Hepatocyte (in vitro differentiated cells): ENCODE data around the gene MIX23. TPM values are rescaled to one million over a fixed set of nuclear protein-coding genes. Genes with fewer than 3 reads are reported as not detected.

Source experiments
- DNase-seq: peaks from one replicate; pipeline ENCODE4 v3.0.0-alpha.2; 2016; ENCODE audit warnings: low spot score
- H2AFZ ChIP-seq: fragments of 200-600 bp; sonication (generic); 2 replicates; pipeline ENCODE4 v1.6.0; 2016; ENCODE audit warnings: antibody characterized with exemption, mild to moderate bottlenecking
- H3K27ac ChIP-seq: fragments of 200-600 bp; sonication (generic); 2 replicates; pipeline ENCODE4 v1.5.1; 2016; ENCODE audit warnings: mild to moderate bottlenecking
- H3K27me3 ChIP-seq: fragments of 200-600 bp; sonication (generic); 2 replicates; pipeline ENCODE4 v1.6.1; 2016
- H3K36me3 ChIP-seq: fragments of 200-600 bp; sonication (generic); replicated peaks from 2 replicates; pipeline ENCODE4 v1.5.1; 2016; ENCODE audit warnings: low read depth; ENCODE audit not compliant: insufficient read depth
- H3K4me1 ChIP-seq: fragments of 200-600 bp; sonication (generic); 2 replicates; pipeline ENCODE4 v1.5.1; 2016; ENCODE audit warnings: mild to moderate bottlenecking, moderate library complexity; ENCODE audit not compliant: insufficient read depth
- H3K4me2 ChIP-seq: fragments of 200-600 bp; sonication (generic); 2 replicates; pipeline ENCODE4 v1.6.0; 2016
- H3K4me3 ChIP-seq: fragments of 200-600 bp; sonication (generic); 2 replicates; pipeline ENCODE4 v1.5.1; 2016; ENCODE audit warnings: mild to moderate bottlenecking
- H3K79me2 ChIP-seq: fragments of 200-600 bp; sonication (generic); 2 replicates; pipeline ENCODE4 v1.6.0; 2017; ENCODE audit warnings: mild to moderate bottlenecking
- H3K9me2 ChIP-seq: fragments of 200-600 bp; sonication (generic); replicated peaks from 2 replicates; pipeline ENCODE4 v1.6.0; 2017; ENCODE audit warnings: mild to moderate bottlenecking; ENCODE audit not compliant: insufficient read depth
- H3K9me3 ChIP-seq: fragments of 200-600 bp; sonication (generic); 2 replicates; pipeline ENCODE4 v1.5.1; 2016; ENCODE audit warnings: low read depth, mild to moderate bottlenecking
- H4K20me1 ChIP-seq: fragments of 200-600 bp; sonication (generic); 2 replicates; pipeline ENCODE4 v1.6.0; 2016; ENCODE audit warnings: mild to moderate bottlenecking; ENCODE audit not compliant: insufficient read depth, poor library complexity, severe bottlenecking
- EZH2 ChIP-seq: fragments of 200-600 bp; sonication (generic); IDR thresholded peaks from 2 replicates; pipeline ENCODE4 v1.6.1; 2016; ENCODE audit warnings: antibody characterized with exemption, mild to moderate bottlenecking, borderline replicate concordance
- EZH2phosphoT487 ChIP-seq: fragments of 200-600 bp; sonication (generic); IDR thresholded peaks from one replicate; pipeline ENCODE4 v1.6.1; 2018; ENCODE audit warnings: antibody characterized with exemption, mild to moderate bottlenecking, low read depth, moderate library complexity; ENCODE audit not compliant: unreplicated experiment, severe bottlenecking
- WGBS: methylation state at CpG from one replicate; pipeline ENCODE4 v1.1.6; 2016; ENCODE audit warnings: low lambda C conversion rate; ENCODE audit errors: missing lambda C conversion rate; 5-methylcytosine and 5-hydroxymethylcytosine counted together
- polyA plus RNA-seq: library from polyadenylated mRNA; unstranded; fragments of >200 nt; fragmentation: Nextera tagmentation; extraction: Ambion mirVana; gene quantifications from 2 replicates; pipeline ENCODE4 v1.2.1, GENCODE V29; 2016
- total RNA-seq: library from RNA; depleted of rRNA; stranded (reverse); fragments of >200 nt; gene quantifications from 2 replicates; pipeline ENCODE4 v1.2.3, GENCODE V29; 2014
- TF ChIP-seq, protein P1 (sequence below): fragments of 200-600 bp; sonication (generic); IDR thresholded peaks from 2 replicates; pipeline ENCODE4 v1.5.1; 2016; ENCODE audit warnings: antibody characterized with exemption, mild to moderate bottlenecking; ENCODE audit not compliant: poor library complexity

Gene MIX23
- total and polyA plus RNA-seq, 2 experiments from 2014 or later: 42.0 to 46.4 TPM

DNA sequence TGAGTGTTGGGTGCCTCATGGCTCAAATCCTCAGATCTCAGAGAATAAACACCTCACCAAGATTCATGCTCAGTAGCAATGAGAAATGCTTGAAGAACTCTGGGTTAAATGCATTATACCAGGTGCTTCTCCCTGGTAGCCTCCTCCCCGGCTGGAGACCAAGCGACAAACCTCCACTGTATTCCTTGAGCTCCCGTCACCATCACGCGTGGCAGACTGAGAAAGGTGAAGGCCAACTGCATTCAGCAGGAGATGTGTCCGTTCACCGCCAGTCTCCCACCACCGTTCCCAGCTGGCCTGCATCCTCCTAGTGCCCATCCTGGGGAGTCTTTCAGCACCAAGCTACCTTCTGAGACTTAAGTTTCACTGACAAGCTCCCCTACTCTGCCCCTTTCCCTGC lies 50.5 kb downstream of the MIX23 start:
- no peak for DNase-seq
- Histone ChIP-seq H3K27me3 (no peaks in the 10 kb centered on the region), H3K4me2 (no peak overlapping the region), H3K36me3 (no peaks in the 10 kb centered on the region), H3K9me3 (no peaks in the 10 kb centered on the region), H3K9me2 (no peaks in the 10 kb centered on the region), H2AFZ (no peak overlapping the region), H3K4me1 (no peaks in the 10 kb centered on the region), H3K79me2 (no peaks in the 10 kb centered on the region), H3K4me3 (no peak overlapping the region), H4K20me1 (no peaks in the 10 kb centered on the region), H3K27ac (no peak overlapping the region)
- TF ChIP-seq EZH2phosphoT487 (no peak), EZH2 (no peak)
- TF ChIP-seq, protein P1, sequence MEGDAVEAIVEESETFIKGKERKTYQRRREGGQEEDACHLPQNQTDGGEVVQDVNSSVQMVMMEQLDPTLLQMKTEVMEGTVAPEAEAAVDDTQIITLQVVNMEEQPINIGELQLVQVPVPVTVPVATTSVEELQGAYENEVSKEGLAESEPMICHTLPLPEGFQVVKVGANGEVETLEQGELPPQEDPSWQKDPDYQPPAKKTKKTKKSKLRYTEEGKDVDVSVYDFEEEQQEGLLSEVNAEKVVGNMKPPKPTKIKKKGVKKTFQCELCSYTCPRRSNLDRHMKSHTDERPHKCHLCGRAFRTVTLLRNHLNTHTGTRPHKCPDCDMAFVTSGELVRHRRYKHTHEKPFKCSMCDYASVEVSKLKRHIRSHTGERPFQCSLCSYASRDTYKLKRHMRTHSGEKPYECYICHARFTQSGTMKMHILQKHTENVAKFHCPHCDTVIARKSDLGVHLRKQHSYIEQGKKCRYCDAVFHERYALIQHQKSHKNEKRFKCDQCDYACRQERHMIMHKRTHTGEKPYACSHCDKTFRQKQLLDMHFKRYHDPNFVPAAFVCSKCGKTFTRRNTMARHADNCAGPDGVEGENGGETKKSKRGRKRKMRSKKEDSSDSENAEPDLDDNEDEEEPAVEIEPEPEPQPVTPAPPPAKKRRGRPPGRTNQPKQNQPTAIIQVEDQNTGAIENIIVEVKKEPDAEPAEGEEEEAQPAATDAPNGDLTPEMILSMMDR: no peak
- WGBS: 95% methylated on average over 8 of the region's 8 CpGs

- Histone ChIP-seq H3K79me2 (no peaks in the 10 kb centered on the region), H3K9me2 (no peaks in the 10 kb centered on the region), H3K4me3 (no peak overlapping the region), H3K36me3 (no peaks in the 10 kb centered on the region), H2AFZ (no peak overlapping the region), H3K27me3 (no peaks in the 10 kb centered on the region), H3K4me2 (no peak overlapping the region), H3K9me3 (no peaks in the 10 kb centered on the region), H3K4me1 (no peaks in the 10 kb centered on the region), H4K20me1 (no peaks in the 10 kb centered on the region), H3K27ac (no peak overlapping the region)
- WGBS: 74% methylated on average over 4 of the region's 4 CpGs
- TF ChIP-seq, protein P1: no peak
- TF ChIP-seq EZH2: no peak
- no peak for TF ChIP-seq EZH2phosphoT487
- DNase-seq: no peak
Measured at GRCh38 chr3:122331886-122332285, 51.1 kb downstream of the MIX23 start.

DNA sequence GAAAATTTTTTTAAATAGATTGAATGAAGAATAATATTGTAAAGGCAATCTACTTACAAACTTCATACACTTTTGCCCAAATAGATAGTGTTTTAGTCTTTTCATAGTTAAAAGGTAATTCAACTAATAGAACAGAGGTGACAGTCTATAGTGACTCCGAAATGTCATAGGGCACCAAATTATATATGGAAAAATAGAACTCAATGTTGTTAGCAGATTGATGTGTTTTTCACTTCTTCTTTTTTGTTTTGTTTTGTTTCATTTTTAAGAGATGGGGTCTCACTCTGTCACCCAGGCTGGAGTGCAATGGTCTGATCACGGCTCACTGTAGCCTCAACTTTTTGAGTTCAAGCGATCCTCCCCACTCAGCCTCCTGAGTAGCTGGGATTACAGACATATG lies 57.3 kb downstream of the MIX23 start:
- no peaks in the 10 kb centered on the region for H3K36me3 ChIP-seq
- no peaks in the 10 kb centered on the region for H3K9me2 ChIP-seq
- TF ChIP-seq EZH2phosphoT487: no peak
- TF ChIP-seq, protein P1: no peak
- no peak for TF ChIP-seq EZH2
- no peaks in the 10 kb centered on the region for H3K27me3 ChIP-seq
- no peak overlapping the region for H3K4me3 ChIP-seq
- no peaks in the 10 kb centered on the region for H3K4me1 ChIP-seq
- no peak overlapping the region for H3K4me2 ChIP-seq
- H3K9me3 ChIP-seq: no peaks in the 10 kb centered on the region
- DNase-seq: no peak
- no peaks in the 10 kb centered on the region for H4K20me1 ChIP-seq
- WGBS: 100% methylated on average over 3 of the region's 3 CpGs
- H2AFZ ChIP-seq: no peak overlapping the region
- no peak overlapping the region for H3K27ac ChIP-seq
- no peaks in the 10 kb centered on the region for H3K79me2 ChIP-seq

DNA sequence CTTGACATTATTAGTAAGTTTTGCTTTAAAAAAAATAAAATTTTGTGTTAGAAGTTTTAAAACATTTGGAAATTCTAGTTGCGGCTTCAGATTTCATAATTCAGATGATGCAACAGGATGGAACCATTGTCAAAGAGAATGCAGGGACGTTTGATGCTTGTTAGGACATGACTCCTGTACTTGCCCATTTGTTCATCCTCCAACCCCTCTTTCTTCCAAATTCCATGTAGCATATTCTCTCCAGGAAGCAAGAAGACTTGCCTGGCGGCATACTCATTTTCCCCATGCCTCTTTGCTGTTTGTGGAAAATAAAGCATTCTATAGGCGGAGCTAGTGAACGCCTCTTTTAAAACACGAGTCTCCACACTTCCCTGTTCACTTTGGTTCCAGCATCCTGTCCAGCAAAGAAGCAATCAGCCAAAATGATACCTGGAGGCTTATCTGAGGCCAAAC lies 58.1 kb downstream of the MIX23 start, which contains the start of gene CSTA:
Gene CSTA (plus strand): TSS at position 378 of the 453 bp plus-strand sequence. CDS start 45 bp downstream, at position 423.
- Histone ChIP-seq H3K27ac (no peak within 1 kb of the TSS), H3K4me3 (no peak within 1 kb of the TSS), H3K27me3 (no peaks in the 10 kb centered on the region), H3K79me2 (no peaks in the 10 kb centered on the region), H3K4me2 (no peak within 1 kb of the TSS), H3K9me3 (no peaks in the 10 kb centered on the region), H2AFZ (no peak within 1 kb of the TSS), H3K4me1 (no peaks in the 10 kb centered on the region), H3K9me2 (no peaks in the 10 kb centered on the region), H3K36me3 (no peaks in the 10 kb centered on the region), H4K20me1 (no peaks in the 10 kb centered on the region)
- DNase-seq: no peak
- WGBS: 84% methylated on average over 6 of the region's 6 CpGs
- TF ChIP-seq EZH2phosphoT487: no peak
- no peak for TF ChIP-seq EZH2
- TF ChIP-seq, protein P1: no peak
